22Rv1 (cell line): ENCODE measurements around the gene RAB4B.
"Not testable (repeated sequence)": the region's sequence is repeated elsewhere in the genome, so short reads cannot be mapped to it uniquely, and the experiment has no call there.

ENCODE experiments used
- CTCF ChIP-seq: fragments of 450-650 bp; IDR thresholded peaks from 2 replicates; pipeline ENCODE4 v1.5.1; 2017; ENCODE audit warnings: mild to moderate bottlenecking
- ZFX ChIP-seq: fragments of 450-650 bp; IDR thresholded peaks from 2 replicates; pipeline ENCODE4 v1.6.1; 2017; ENCODE audit warnings: antibody characterized with exemption, borderline replicate concordance

DNA sequence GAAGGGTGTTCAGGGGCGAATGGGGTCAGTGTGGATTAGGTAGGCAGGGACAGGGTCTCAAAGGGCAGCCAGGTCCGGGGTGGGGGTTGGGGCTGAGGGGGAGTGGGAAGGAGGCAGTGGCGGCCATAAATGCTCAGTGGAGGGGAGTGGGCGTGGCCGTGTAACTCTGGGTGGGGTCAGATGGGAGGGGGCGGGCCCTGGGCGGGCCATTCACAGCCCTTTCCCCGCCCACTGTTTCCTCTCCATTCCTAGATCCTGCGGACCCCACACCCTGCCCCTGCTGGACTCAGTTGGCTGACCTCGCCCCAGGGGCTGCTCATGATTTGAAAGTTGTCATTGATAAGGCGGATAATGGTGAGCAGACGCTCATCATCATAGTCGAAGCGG, 48.3 kb downstream of the RAB4B start:
- TF ChIP-seq CTCF, ZFX: not testable (repeated sequence)
